HG02885 (cell line): ENCODE data around the gene PARP8.

Source experiments
- ATAC-seq: cut with Tn5 transposase; IDR thresholded peaks from one replicate; pipeline ENCODE4 v1.9.1; 2021; ENCODE audit warnings: mild to moderate bottlenecking; ENCODE audit not compliant: unreplicated experiment, poor library complexity

Gene PARP8

DNA sequence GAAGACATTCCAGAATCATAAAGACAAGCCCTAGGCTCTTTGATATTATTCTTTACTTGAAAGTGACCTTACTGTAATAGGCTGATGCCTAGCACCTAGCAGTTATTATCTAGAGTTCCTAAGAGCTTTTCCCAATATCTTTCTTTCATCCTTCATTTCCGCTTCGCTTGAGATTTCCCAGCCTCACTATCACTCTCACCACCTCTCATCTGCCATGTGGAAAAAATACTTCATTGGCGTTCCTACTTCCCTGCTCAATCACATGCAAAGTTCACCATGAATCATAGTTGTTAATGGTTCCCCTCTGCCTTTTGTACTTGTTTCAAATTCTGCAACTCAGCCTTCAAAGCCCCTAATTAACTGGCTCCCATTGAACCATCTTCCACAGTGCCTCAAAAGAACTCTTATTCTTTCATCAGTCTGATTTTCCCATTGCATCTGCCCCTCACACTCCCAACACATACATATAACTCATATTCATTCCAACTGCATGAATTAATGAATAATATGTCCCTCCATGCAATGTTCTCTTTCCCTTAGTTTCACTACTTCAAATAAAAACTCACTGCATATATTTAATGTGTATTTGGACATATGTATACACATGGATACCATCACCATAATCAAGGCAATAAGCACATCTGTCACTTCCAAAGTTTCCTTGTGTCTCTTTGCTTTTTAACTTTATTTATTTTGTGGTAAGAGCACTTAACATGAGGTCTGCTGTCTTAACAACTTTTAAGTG, 221.6 kb downstream of the PARP8 start:
- ATAC-seq = no peak

DNA sequence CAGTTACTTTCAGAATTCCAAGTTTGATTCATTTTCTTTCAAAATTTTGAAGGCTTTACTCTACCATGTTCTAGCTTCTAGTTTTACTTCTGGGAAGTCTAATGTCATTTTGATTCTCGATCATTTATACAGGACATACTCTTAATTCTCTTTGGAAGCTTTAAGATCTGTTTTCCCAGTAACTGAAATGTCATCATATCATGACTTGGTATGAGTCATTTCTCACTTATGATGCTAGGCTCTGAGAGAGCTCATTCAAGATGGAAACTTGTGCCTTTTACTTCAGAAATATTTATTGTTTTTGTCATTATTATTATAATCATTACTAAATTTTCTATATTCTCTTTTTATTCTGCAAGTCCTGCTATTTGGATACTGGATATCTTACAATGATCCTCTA, 222.3 kb downstream of the PARP8 start:
- no peak for ATAC-seq

DNA sequence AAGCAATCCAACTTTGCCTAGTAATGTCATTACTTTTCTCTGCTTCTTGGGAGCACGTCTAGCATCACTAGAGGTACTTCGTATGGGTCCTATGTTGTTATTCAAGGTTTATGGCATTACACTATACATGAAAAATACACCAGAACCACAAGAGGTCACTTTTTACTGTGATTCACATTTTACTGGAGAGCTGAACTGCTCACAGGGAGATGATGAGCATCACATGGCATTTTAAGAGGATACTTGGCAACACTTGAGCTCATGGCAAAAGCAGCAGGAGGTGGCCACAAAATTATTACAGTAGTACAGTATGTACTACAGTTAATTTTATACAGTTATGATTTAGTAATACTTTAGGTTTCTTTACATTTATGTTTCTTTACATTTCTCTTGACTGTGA, 223.4 kb downstream of the PARP8 start:
- ATAC-seq = no peak
